Smooth muscle cell (in vitro differentiated cells): ENCODE measurements around the gene TUSC2. TPM values are rescaled to one million over a fixed set of nuclear protein-coding genes. Genes with fewer than 3 reads are reported as not detected.

ENCODE experiments used
- DNase-seq: peaks from one replicate; lab custom pipeline; 2025; ENCODE audit not compliant: unreplicated experiment; lab: John Stamatoyannopoulos, UW
- H2AFZ ChIP-seq: fragments of 200-600 bp; sonication (generic); 2 replicates; pipeline ENCODE4 v1.6.0; 2016; ENCODE audit warnings: antibody characterized with exemption, low read depth, mild to moderate bottlenecking
- H3F3A ChIP-seq: fragments of 200-600 bp; sonication (generic); 2 replicates; pipeline ENCODE4 v1.6.0; 2017; ENCODE audit warnings: antibody characterized with exemption, low read depth
- H3K27ac ChIP-seq: fragments of 200-600 bp; sonication (generic); 2 replicates; pipeline ENCODE4 v1.5.1; 2016; ENCODE audit warnings: low read depth, mild to moderate bottlenecking
- H3K27me3 ChIP-seq: fragments of 200-600 bp; sonication (generic); 2 replicates; pipeline ENCODE4 v1.6.1; 2016; ENCODE audit warnings: low read depth, mild to moderate bottlenecking
- H3K36me3 ChIP-seq: fragments of 200-600 bp; sonication (generic); 2 replicates; pipeline ENCODE4 v1.5.1; 2016; ENCODE audit warnings: low read depth
- H3K4me1 ChIP-seq: fragments of 200-600 bp; sonication (generic); 2 replicates; pipeline ENCODE4 v1.5.1; 2016; ENCODE audit warnings: low read depth
- H3K4me2 ChIP-seq: fragments of 200-600 bp; sonication (generic); 2 replicates; pipeline ENCODE4 v1.6.0; 2016; ENCODE audit warnings: mild to moderate bottlenecking
- H3K4me3 ChIP-seq: fragments of 200-600 bp; sonication (generic); 2 replicates; pipeline ENCODE4 v1.5.1; 2016; ENCODE audit warnings: mild to moderate bottlenecking
- H3K79me2 ChIP-seq: fragments of 200-600 bp; sonication (generic); 2 replicates; pipeline ENCODE4 v1.6.0; 2016; ENCODE audit warnings: low read depth, mild to moderate bottlenecking
- H3K9ac ChIP-seq: fragments of 200-600 bp; sonication (generic); 2 replicates; pipeline ENCODE4 v1.6.0; 2016; ENCODE audit warnings: low read depth
- H3K9me3 ChIP-seq: fragments of 200-600 bp; sonication (generic); replicated peaks from 2 replicates; pipeline ENCODE4 v1.5.1; 2016; ENCODE audit warnings: low read depth
- H4K20me1 ChIP-seq: fragments of 200-600 bp; sonication (generic); 2 replicates; pipeline ENCODE4 v1.6.0; 2016; ENCODE audit warnings: low read depth
- CTCF ChIP-seq: fragments of 200-600 bp; sonication (generic); IDR thresholded peaks from 2 replicates; pipeline ENCODE4 v1.5.1; 2017; ENCODE audit warnings: borderline replicate concordance, mild to moderate bottlenecking, antibody characterized with exemption; ENCODE audit not compliant: insufficient read depth, poor library complexity, severe bottlenecking
- WGBS: methylation state at CpG from one replicate; pipeline ENCODE4 v1.1.7; 2016; ENCODE audit warnings: low lambda C conversion rate; 5-methylcytosine and 5-hydroxymethylcytosine counted together
- polyA plus RNA-seq: library from polyadenylated mRNA; unstranded; fragments of >200 nt; fragmentation: Nextera tagmentation; extraction: Ambion mirVana; gene quantifications from 2 replicates; pipeline ENCODE4 v1.2.1, GENCODE V29; 2016
- total RNA-seq: library from RNA; depleted of rRNA; stranded (reverse); fragments of >200 nt; gene quantifications from 2 replicates; pipeline ENCODE4 v1.2.3, GENCODE V29; 2014

The TUSC2 gene
- total and polyA plus RNA-seq, 2 experiments from 2014 or later: 25.1 to 53.4 TPM

GRCh38 chr3:50334339-50335075 is 6.5 kb upstream of the TUSC2 start:
- no peaks in the 10 kb centered on the region for H3K27me3 ChIP-seq
- H3F3A ChIP-seq: peaks cover 22% of the 10 kb centered on the region
- no peaks in the 10 kb centered on the region for H3K9me3 ChIP-seq
- peak overlapping the region; percentile 93 for H3K27ac ChIP-seq
- DNase-seq: no peak
- H2AFZ ChIP-seq: no peak overlapping the region
- H3K36me3 ChIP-seq: no peaks in the 10 kb centered on the region
- peaks cover 32% of the 10 kb centered on the region for H3K4me1 ChIP-seq
- no peak overlapping the region for H3K4me3 ChIP-seq
- peak overlapping the region; percentile 39 for H3K9ac ChIP-seq
- H4K20me1 ChIP-seq: peaks cover 48% of the 10 kb centered on the region
- peaks cover 62% of the 10 kb centered on the region for H3K79me2 ChIP-seq
- no peak for TF ChIP-seq CTCF
- WGBS: 70% methylated on average over 5 of the region's 5 CpGs
- peak overlapping the region; percentile 89 for H3K4me2 ChIP-seq

DNA sequence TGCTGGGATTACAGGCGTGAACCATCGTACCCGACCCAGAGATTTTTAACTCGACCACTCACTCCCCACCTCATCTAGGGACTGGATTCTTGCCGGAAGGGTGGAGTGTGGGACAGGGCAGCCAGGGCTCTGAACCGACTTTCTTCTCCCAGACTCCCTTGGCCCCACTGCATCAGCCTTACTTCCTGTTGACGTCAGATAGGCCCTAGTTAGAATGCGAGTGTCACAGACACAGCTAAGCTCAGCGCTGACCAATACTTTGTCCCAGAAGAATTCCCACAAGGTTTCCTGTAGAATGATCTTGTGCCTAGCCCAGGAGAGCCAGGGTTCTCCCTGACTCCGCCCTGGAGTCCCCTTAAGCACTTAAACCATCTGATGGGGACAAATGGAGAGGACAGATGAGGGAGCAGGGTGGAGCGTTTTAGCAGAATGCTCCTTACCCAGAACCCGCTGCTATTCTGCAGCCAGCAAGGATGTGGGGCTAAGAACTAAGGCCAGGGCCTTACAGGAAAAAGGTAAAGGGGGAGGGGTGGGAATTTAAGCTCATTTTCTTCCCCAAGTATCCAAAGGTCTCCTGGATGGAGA is 5.8 kb upstream of the TUSC2 start:
- Histone ChIP-seq H3K4me1 (peaks cover 32% of the 10 kb centered on the region), H3K4me2 (peak overlapping the region; percentile 89), H3K9ac (peak overlapping the region; percentile 39), H3K36me3 (no peaks in the 10 kb centered on the region), H4K20me1 (peaks cover 48% of the 10 kb centered on the region), H2AFZ (no peak overlapping the region), H3K9me3 (no peaks in the 10 kb centered on the region), H3K79me2 (peaks cover 62% of the 10 kb centered on the region), H3K27ac (peak overlapping the region; percentile 93), H3K4me3 (no peak overlapping the region), H3K27me3 (no peaks in the 10 kb centered on the region), H3F3A (peaks cover 21% of the 10 kb centered on the region)
- no peak for TF ChIP-seq CTCF
- WGBS: 70% methylated on average over 12 of the region's 12 CpGs
- DNase-seq: no peak

DNA sequence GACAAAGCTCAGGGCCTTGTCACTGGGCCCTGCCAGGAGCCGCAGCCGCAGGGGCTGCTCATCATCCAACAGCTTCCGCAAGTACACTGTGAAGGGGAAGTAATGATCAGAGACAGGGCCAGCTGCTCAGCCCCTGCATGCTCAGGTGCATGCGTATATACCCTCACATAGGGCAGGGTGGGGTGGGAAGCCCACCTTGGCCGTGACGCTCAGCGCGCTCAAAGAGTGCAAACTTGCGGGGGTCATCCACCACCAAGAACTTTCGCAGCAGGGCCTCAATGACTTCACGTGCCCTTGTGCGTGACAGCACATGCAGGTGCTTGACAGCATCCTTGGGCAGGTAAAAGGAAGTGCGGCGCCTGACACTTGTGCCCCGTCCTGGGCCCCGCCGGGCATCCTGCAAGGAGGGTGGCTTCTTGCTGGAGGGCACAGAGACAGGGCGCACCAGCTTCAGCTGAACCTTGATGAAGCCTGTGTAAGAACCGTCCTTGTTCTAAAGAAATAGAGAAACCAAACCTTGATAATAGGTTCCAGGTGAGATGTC is 3.4 kb upstream of the TUSC2 start:
- Histone ChIP-seq H3K27ac (no peak overlapping the region), H3K4me1 (peaks cover 34% of the 10 kb centered on the region), H3K4me3 (no peak overlapping the region), H3K9ac (no peak overlapping the region), H3K4me2 (no peak overlapping the region), H3K79me2 (peaks cover 72% of the 10 kb centered on the region), H2AFZ (no peak overlapping the region), H3F3A (peaks cover 16% of the 10 kb centered on the region), H3K9me3 (no peaks in the 10 kb centered on the region), H3K27me3 (no peaks in the 10 kb centered on the region), H3K36me3 (no peaks in the 10 kb centered on the region), H4K20me1 (peaks cover 48% of the 10 kb centered on the region)
- TF ChIP-seq CTCF: no peak
- no peak for DNase-seq
- 97% methylated on average over 19 of the region's 19 CpGs for WGBS

- no peak overlapping the region for H3K9ac ChIP-seq
- H4K20me1 ChIP-seq: peaks cover 39% of the 10 kb centered on the region
- no peaks in the 10 kb centered on the region for H3K27me3 ChIP-seq
- no peaks in the 10 kb centered on the region for H3K9me3 ChIP-seq
- H3K4me1 ChIP-seq: peaks cover 24% of the 10 kb centered on the region
- no peak overlapping the region for H3K4me3 ChIP-seq
- no peak overlapping the region for H3K4me2 ChIP-seq
- no peak overlapping the region for H2AFZ ChIP-seq
- no peaks in the 10 kb centered on the region for H3K36me3 ChIP-seq
- 98% methylated on average over 10 of the region's 10 CpGs for WGBS
- DNase-seq: no peak
- TF ChIP-seq CTCF: no peak
- H3F3A ChIP-seq: peaks cover 16% of the 10 kb centered on the region
- peaks cover 63% of the 10 kb centered on the region for H3K79me2 ChIP-seq
- H3K27ac ChIP-seq: no peak overlapping the region
Observed at GRCh38 chr3:50330330-50330729, 2.3 kb upstream of the TUSC2 start.
